Body of pancreas (tissue), 4 donors: ENCODE measurements around the gene CASTOR1. TPM values are rescaled to one million over a fixed set of nuclear protein-coding genes. Genes with fewer than 3 reads are reported as not detected.

Source experiments
- ATAC-seq: fragments of 150-250 bp; one replicate; pipeline ENCODE4 v1.9.1; 2016
- DNase-seq, 4 donors: peaks; one replicate each; pipeline ENCODE4 v3.0.0-alpha.2; 2019
- H3K27ac ChIP-seq, 4 donors: fragments of 200-600 bp; sonication (generic); 1 replicate in 3 of 4; 2 replicates in 1 of 4; pipeline versions ENCODE4 v1.5.1 to v1.6.1; 2016 to 2019; ENCODE audit warnings: mild to moderate bottlenecking in 1 of 4, mixed read lengths in 1 of 4, moderate library complexity in 1 of 4
- H3K27me3 ChIP-seq, 2 donors: fragments of 200-600 bp; sonication (generic); one replicate each; pipeline ENCODE4 v1.6.0; 2016; ENCODE audit warnings: mild to moderate bottlenecking in 1 of 2
- H3K36me3 ChIP-seq, 2 donors: fragments of 200-600 bp; sonication (generic); replicated peaks in 1 of 2; 2 replicates each; pipeline ENCODE4 v1.5.1; 2016; ENCODE audit warnings: low read depth in 2 of 2; ENCODE audit not compliant: insufficient read depth in 1 of 2
- H3K4me1 ChIP-seq: fragments of 200-600 bp; sonication (generic); one replicate; pipeline ENCODE4 v1.6.0; 2016
- H3K4me3 ChIP-seq, 2 donors: fragments of 200-600 bp; sonication (generic); 1 replicate in 1 of 2; 2 replicates in 1 of 2; pipeline ENCODE4 v1.5.1; 2016 to 2019
- H3K9me3 ChIP-seq, 3 donors: fragments of 200-600 bp; sonication (generic); 1 replicate in 2 of 3; 2 replicates in 1 of 3; pipeline ENCODE4 v1.5.1; 2016
- CTCF ChIP-seq, 7 experiments: fragments of 450-650 bp in 4 of 7; fragments of 200-600 bp in 3 of 7; sonication (generic) in 3 of 7; IDR thresholded peaks; one replicate each; pipeline ENCODE4 v1.5.1; 2016 to 2019; ENCODE audit warnings: antibody characterized with exemption in 7 of 7
- POLR2A ChIP-seq, 3 donors: fragments of 450-650 bp; IDR thresholded peaks; one replicate each; pipeline ENCODE4 v1.6.1; 2016; ENCODE audit warnings: antibody characterized with exemption in 3 of 3, mild to moderate bottlenecking in 2 of 3
- WGBS, 2 donors: methylation state at CpG; one replicate each; pipeline ENCODE4 v1.1.5; 2017; 5-methylcytosine and 5-hydroxymethylcytosine counted together
- intact Hi-C: fragments of 100-400 bp; cut with DNase I; formaldehyde crosslinking; loops from one replicate; pipeline ENCODE4 v1.15.1; 2023
- total RNA-seq, 2 donors: library from RNA; depleted of rRNA; stranded (reverse); fragments of >200 nt; gene quantifications; one replicate each; pipeline ENCODE4 v1.1.0, GENCODE V29; 2016

CASTOR1 gene
- total RNA-seq, 2 donors from 2014 or later: 4.2 to 21.4 TPM

- intact Hi-C loops: no loop called here
- Histone ChIP-seq H3K4me3 (no peak overlapping the region), H3K36me3 (no peaks in the 10 kb centered on the region), H3K9me3 (no peaks in the 10 kb centered on the region), H3K27me3 (no peaks in the 10 kb centered on the region), H3K4me1 (peaks cover 53% of the 10 kb centered on the region), H3K27ac (no peak overlapping the region)
- TF ChIP-seq CTCF (IDR thresholded peaks at IDR 0.05) (no peak), POLR2A (IDR thresholded peaks at IDR 0.05) (no peak)
- DNase-seq (no peak), ATAC-seq (no peak)
- WGBS, 2 donors: 91 to 96% methylated on average over 2 of the region's 2 CpGs
Measured at GRCh38 chr22:30315962-30316576, 26.8 kb upstream of the CASTOR1 start.

- no peak for DNase-seq
- 78 to 81% methylated on average over 8 of the region's 8 CpGs for WGBS, 2 donors
- no peak for ATAC-seq
- Histone ChIP-seq H3K36me3 (no peaks in the 10 kb centered on the region), H3K27me3 (no peaks in the 10 kb centered on the region), H3K4me1 (peaks cover 57% of the 10 kb centered on the region), H3K4me3 (no peak overlapping the region), H3K9me3 (no peaks in the 10 kb centered on the region), H3K27ac (peak overlapping the region in 1 of 4 donors; percentile 31)
- intact Hi-C loops: no loop called here
- TF ChIP-seq POLR2A (IDR thresholded peaks at IDR 0.05) (no peak), CTCF (IDR thresholded peaks at IDR 0.05) (no peak)
Measured at GRCh38 chr22:30314915-30315314, 25.6 kb upstream of the CASTOR1 start.

- no peak for ATAC-seq
- intact Hi-C loops: no loop called here
- Histone ChIP-seq H3K36me3 (no peaks in the 10 kb centered on the region), H3K4me1 (peaks cover 69% of the 10 kb centered on the region), H3K9me3 (no peaks in the 10 kb centered on the region), H3K27ac (no peak overlapping the region), H3K4me3 (no peak overlapping the region), H3K27me3 (no peaks in the 10 kb centered on the region)
- TF ChIP-seq POLR2A (IDR thresholded peaks at IDR 0.05): no peak
- TF ChIP-seq CTCF (IDR thresholded peaks at IDR 0.05): no peak
- no peak for DNase-seq
- WGBS, 2 donors: 80 to 84% methylated on average over 5 to 6 of the region's 8 CpGs
Measured at GRCh38 chr22:30313527-30314363, 24.4 kb upstream of the CASTOR1 start.

GRCh38 chr22:30312053-30312452, 22.7 kb upstream of the CASTOR1 start:
- ATAC-seq: no peak
- Histone ChIP-seq H3K27ac (peak overlapping the region; percentile 83 to 96 (median 88)), H3K27me3 (no peaks in the 10 kb centered on the region), H3K36me3 (no peaks in the 10 kb centered on the region), H3K4me3 (no peak overlapping the region), H3K4me1 (peaks cover 68% of the 10 kb centered on the region), H3K9me3 (no peaks in the 10 kb centered on the region)
- WGBS, 2 donors: 90 to 93% methylated on average over 6 of the region's 6 CpGs
- DNase-seq: no peak
- TF ChIP-seq CTCF (IDR thresholded peaks at IDR 0.05) (no peak), POLR2A (IDR thresholded peaks at IDR 0.05) (no peak)
- intact Hi-C loops: no loop called here
